DMS53 treated with DMSO at 0.1 percent for 48 hours (cell line): ENCODE data around the gene AGPAT4.

Experiments used
- DNase-seq: peaks from one replicate; lab custom pipeline; 2025; ENCODE audit not compliant: unreplicated experiment; lab: John Stamatoyannopoulos, UW

The AGPAT4 gene

DNA sequence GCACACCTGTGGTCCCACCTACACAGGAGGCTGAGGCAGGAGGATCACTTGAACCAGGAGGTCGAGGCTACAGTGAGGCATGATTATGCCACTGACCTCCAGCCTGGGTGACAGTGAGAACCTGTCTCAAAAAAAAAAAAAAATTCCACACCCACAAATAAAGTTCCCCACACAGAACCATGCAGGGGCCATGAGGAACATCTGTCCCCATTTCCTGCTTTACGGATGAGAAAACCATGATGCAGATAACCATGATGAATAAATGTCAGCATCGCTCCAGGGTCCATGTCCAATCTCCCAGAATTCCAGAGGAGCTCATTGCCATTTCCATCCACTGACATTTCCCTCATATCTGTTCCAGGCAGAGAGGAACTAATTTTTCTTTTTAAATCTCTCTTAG lies 16.9 kb upstream of the AGPAT4 start:
- no peak for DNase-seq

DNA sequence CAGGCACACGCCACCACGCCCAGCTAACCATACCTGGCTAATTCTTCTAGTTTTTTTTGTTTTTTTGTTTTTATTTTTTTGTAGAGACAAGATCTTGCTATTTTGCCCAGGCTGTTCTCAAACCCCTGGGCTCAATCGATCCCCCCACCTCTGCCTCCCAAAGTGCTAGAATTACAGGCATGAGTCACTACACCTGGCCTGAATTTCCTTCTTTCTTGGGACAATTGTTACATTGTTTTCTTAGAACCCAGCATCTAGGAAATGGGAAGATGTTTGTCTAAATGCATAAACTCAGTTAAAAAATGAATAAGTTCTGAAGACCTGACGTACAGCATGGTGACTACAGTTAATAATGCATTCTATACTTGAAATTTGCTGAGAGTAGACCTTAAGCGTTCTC lies 10.8 kb upstream of the AGPAT4 start:
- no peak for DNase-seq

DNA sequence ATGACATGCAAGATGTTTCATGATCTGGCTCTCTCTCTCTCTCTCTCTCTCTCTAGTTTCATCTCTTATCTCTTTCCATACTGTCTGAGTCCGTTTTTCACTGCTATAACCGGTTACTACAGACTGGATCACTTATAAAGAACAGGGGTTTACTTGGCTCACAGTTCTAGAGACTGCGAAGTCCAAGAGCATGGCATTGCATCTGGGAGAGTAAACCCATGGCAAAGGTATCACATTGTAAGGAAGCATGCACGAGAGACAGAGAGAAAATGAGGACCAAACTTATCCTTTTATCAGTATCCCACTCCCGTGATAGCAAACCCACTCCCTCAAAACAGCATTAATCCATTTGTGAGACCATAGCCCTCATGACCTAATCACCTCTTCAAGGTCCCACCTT lies 7.2 kb upstream of the AGPAT4 start:
- no peak for DNase-seq

DNA sequence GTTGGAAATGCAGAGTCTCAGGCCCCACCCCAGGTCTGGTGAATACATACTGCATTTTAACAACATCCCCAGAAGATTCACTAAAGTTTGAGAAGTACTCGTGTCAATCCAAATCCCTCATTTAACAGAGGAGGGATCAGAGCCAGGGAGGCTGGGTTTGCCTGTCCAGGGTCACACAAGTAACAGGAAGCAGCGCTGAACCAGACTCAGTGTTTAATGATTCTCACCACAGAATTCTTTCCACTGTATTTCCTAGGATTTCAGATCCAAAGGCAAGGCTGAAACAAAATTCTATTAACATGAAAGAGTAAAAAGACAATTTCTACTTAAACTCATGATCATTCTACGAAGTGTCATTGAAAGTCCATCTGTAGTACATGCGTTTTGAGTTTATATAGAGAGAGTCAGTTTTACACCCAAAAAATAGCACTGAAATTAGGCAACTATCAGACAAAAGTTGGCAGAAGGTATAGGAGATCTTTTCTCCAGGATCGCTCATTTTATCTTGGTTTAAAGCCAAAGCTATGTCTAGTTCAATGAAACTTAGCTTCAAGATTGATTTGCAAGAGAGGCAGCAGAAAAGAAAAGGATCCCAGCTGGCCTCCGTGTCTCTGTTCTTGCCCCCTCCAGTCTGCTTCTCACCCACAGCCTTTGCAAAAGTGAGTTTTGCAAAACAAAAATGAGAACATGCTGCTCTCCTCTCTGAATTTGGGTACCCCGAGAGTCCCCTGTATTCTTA lies 6.0 kb upstream of the AGPAT4 start:
- no peak for DNase-seq

DNA sequence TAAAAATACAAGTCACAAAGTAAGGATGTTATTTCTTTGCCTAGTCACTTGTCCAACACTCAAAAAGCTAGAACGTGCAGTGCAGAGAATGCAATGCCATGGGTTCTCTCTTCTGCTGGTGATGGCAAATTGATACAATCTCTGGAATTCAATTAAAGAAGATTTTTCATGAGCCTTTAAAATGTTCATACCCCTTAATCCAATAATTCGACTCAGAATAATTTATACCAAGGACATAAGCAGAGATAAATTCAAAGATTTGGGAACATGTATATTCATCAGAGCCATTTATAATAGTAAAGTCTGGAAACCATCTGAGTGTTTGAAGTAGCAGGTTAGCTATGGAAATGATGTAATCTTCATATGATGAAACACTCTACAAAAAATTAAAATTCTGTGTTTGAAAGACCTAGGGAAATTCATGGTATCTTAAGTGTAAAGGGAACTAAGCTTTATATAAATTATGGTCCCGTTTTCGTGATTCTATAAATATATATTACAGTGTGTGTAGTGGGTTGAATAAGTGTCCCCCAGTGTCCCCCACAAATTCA lies 2.8 kb upstream of the AGPAT4 start:
- no peak for DNase-seq

DNA sequence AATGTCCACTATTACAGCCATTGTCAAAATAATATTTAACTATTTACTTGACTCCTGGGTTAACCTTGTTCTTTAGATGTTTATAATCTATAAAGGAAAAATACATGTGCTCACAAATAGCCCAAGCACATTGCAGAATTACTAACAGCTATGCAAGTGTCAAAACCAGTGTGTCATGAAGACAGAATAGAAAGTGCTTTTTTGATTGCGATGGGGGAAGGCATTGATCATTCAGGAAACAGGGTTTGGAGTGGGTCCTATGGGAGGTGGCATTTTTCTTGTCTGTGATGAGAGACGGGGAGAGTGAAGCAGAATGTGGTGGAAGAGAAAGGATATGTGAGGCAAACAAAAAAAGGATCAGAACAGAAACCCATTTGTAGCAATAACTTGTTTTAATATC lies 1.0 kb upstream of the AGPAT4 start:
- no peak for DNase-seq

DNA sequence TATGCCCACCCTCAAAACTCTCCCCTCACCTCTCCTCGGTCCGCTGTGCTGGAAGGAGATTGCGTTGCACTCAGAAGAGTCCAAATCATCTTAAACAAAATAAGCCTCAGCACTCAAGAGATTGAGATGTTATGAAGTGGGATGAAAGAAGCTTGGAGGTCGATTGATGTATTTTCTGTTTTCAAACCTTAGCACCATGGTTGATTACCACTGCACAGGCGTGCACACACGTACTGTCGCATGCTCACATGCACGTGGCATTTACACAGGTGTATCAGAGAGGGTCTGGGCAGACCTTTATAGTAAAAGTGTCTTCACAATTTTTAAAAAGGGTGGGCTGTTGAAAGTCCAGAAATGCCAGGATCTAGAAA lies 612 bp upstream of the AGPAT4 start:
- no peak for DNase-seq

DNA sequence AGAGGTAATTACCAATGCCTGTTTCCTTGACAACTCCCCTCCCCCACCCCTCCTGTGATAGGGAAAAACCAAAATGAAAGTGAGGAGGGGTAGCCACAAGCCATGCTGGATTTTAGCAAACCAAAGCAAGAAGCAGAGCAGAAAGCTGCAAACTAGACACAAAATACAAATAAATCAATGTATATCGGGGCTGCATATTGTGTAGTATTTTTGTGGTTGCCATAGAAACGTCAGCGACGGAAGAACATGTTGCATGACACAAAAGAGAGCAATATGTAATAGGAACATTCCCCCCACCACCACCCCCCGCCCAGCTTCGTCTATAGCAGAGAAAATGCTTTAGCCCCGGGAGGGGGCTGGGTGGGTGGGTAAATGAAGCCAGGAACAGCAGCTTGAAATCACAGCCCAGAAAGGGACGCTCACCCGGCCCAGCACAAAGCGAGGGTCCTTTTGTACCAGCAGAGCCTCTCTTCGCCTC lies 548 bp downstream of the AGPAT4 start:
- DNase-seq, result no peak

DNA sequence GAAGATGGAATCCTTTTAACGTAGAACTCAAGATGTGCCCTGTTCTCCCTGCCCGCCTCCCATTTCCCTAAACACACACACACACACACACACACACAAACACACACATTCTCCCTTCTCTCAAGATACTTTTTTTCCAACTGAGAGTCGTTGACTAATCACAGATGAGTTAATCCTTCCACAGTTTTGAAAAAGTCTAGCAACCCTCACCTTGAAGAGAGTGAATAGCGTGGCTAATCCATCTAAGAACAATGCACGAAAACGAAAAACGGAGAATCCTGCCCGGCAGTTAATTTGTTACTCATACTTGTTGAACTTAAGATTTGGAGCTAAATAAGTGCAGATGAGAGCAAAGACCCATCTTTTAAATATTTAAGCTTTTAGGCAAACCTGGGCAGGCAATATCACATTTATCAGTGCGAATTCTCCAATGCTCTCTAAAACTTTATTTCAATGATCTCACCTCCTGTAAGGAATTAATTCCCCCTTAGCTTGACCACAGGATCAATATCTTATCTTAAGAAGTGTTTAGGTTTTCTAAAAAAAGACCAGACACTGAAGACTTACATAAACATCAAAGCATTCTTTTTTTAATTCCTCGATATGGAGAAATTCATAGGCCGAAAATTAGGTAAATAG lies 1.1 kb downstream of the AGPAT4 start:
- no peak for DNase-seq

DNA sequence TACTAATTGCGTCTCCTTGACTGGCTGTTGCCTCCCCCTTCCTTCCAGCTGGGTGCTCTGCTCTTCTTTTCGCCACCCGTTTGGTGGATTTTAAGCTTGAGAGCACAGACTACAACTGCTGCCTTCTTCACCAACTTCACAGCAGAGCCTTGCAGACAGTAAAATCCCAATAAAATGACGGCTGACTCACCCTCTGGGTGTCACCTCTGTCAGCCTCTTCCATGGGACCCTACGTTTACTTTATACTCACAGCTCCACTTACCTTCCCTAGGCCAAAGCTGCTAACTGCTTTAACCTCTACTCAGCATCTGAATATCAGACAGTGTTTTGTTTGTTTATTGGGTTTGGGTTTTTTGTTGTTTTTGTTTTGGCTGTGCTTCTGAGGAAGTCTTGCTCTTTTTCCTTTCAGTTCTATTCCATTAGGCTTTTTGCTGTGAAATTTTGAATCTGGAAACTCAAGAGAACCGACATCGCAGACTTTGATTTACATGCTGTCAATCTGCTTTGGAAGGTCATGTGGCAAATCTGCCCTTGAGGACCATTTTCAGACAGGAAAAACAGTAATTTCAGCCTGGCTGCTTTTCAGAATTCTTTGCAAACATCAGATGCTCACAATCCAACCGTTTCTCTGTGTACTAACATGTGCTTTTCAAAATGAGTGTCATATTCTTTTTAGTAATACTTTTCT lies 2.4 kb downstream of the AGPAT4 start:
- no peak for DNase-seq

DNA sequence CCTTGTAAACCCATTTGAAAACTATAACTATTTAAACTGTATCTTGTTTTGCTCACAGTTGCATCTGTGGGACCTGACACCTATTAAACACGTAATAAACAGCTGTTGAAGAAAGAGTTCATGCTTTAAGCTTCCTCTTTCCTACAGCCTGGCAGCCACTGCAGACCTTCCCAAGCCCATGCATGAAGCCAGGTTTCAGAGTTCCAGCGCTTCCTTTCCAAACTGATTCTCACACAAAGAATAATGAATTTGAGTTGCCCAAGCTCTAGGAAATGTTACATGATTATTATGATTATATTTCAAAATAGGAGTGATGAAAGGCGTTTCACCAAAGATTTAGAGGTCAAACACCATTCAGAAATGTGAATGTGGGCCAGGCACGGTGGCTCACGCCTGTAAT lies 3.7 kb downstream of the AGPAT4 start:
- DNase-seq, result no peak

DNA sequence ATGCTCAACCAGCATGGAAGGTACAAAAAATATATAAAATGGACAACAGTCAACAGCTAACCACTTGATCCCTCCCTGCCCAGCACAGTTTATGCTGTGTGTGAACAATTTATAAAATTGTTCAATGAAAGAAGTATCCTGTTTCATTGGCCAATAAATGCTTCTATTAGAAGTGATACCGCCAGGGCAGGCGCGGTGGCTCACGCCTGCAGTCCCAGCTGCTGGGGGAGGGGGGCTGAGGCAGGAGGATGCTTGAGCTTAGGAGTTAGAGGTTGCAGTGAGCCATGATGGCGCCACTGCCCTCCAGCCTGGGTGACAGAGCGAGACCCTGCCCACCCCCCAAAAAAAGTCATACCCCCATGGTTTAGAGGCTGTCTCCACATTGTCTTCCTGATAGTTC lies 4.6 kb downstream of the AGPAT4 start:
- DNase-seq, result no peak

DNA sequence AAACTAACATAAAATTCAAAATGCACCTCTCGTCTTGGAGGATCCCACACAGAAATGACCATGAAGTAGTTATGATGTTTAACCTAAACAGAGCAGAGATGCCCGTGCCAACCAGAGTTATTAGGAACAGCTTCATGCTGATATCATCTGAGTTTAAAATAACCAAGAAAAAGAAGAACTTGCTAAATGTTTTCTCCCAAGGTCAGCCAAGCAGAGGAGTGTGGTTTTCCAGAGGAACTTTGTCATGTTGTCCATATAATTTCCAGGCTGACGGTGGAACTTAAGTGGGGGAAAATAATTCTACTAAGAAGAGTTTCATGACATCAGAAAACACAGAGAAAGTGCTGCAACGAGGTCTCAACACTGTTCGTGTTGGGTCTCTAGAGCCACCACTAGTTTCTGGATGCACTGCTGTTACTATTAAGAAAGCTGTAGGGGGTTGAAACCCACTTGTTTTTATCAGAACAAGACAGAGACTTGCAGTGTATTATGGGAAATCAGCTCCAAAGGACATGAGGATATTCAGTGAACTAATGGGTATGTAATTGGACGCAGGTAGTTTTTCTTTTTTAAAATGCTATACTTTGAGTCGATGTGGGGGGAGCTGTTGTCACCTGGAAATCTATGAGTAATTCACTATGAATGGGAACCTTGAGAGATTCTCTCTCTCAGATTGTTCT lies 5.2 kb downstream of the AGPAT4 start:
- DNase-seq, result no peak

DNA sequence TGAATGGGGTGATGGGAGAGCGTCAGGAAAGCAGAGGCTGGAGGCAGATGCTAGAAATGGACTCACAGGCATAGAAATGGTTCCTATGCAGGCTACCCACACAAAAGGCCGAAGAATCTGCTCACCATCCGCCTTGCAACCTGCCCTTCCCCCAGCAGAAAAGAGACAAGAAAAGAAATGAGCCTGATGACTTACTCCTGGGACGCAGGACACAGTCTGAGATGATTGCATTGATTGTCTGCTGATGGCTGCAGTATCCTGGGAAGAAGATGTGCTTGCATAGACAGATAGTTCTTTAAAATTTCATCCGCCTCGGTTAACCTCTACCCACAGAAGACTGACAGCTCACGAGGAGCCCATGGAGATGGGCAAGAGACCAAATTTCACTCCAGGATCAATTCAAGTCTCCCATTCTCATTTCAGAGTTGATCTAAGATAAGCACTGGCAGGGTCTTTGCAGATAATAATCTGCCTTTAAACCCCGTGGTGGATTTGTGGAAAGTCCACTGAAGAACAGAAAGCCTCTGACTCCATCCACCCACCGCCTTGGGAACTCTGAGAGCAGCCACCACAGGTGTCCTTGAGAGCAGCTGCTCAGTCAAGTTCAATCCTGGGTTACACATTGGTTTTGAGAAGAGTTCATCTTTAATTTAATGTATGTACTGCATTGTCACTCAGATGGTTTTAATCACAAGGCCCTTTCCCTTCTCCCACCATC lies 7.2 kb downstream of the AGPAT4 start:
- no peak for DNase-seq

DNA sequence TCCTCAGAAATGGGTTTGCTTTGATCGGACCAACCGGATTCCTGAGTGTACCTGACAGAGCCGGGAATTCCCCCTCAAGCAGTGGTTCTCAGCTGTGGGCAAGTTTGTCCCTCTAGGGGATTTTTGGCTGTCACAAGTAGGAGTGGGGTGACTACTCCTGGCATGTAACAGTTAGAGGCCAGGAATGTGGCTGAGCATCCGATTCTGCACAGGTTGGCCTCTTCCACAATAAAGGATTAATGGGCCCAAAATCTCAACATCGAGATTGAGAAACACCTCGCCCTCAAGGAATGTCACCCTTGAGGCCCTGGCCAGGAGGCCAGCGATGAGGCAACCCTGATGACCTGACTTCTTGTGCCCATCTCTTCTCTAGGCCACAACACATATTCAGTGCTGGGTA lies 7.9 kb downstream of the AGPAT4 start:
- DNase-seq, result no peak

DNA sequence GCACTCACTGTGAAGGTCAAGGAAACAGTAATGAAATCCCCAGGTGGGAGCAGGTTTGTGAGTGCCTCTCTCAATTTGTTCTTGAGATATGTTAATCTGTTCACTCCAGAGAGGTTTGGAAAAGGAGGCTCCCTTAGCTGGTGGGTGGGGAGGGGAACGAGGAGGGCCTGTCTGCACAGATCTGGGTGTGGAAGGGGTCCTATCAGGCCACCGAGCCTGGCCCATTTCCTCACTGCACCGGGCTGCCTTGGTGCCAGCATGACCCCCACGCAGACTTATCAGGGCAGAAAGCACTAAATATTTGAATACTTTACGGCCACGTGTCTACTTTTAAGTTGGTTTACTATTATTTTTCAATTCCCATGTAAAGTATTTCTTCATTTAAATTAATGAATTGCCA lies 8.3 kb downstream of the AGPAT4 start:
- no peak for DNase-seq

DNA sequence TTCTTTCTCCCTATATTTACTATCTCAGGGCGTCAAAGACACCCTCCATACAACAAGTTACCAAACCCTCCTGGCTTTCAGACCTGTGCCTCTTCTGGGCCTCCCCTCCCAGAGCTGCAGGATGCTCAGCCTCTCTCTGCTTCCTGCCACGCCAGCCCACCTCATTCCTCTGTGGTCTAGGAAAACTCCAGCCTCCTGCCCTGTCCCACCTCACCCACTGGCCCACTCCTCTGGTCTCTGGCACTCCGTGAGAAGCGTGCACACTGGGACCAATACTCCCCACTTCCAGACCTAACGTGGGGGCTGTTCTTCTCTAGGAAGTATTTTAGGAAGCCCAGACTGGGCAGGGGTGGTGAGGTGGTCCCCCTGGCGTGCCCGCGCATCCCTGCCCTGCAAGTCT lies 9.7 kb downstream of the AGPAT4 start:
- no peak for DNase-seq

DNA sequence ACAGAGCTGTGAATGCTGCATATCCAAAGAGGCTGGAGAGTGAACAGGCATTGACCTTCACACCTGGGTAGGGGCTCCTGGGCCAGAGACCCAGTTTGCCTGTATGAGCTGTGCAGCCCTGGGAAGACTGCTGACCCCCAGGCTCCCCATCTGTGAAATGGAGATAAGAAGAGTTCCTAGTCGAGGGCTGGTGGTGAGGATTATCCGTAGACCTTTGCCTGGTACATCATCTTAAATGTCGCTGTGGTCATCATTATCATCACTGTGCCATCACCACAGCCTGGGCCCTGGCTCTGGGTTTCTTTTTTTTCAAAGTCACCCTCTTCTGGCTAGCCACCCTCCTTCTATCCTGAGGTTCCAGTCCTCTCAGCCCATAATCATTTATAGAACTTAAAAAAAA lies 12.0 kb downstream of the AGPAT4 start:
- DNase-seq, result no peak

DNA sequence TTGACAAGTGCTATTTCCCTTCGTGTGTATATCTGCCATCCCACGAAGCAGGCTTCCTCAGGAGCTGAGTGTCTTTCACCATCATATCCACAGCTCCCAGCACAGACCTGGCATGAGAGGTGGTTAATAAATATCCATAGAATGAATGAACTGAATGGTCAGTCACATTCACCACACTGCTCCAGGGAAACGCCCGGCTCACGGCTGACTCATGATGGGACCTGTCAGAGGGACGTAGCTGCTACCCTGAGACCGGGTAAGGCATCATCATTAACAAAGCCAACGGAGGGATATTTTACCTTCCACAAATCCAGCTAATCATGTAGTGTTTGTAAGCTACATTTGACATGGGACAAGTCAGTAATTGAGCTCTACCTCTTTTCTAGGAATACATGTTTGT lies 12.5 kb downstream of the AGPAT4 start:
- DNase-seq, result no peak

DNA sequence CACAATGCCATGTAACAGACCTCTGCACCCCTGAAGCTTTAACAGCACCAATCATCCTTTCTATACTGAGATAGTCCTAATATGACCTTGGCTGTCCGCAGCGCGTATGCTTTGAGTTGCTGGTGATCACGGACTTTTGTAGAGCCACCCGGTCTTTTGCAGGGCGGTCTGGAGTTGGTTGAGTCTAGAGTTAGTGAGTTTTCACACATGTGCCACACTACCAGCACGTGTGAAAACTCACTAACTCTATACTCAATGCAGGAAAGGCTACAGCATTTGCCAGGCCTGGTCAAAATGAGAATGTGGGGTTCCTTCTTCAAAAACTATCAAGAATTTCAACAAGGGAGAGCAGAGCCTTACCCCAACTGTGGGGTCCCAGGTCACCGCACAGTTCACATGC lies 14.6 kb downstream of the AGPAT4 start:
- no peak for DNase-seq
